GM23338 (cell line): ENCODE results near the gene AKNA. TPM values are rescaled to one million over a fixed set of nuclear protein-coding genes. Genes with fewer than 3 reads are reported as not detected.

ENCODE experiments used
- ATAC-seq: fragments of 200-7000 bp; cut with Tn5 transposase; 3 replicates; pipeline ENCODE4 v1.9.1; 2020
- DNase-seq: peaks from one replicate; pipeline ENCODE4 v3.0.0-alpha.2; 2015; ENCODE audit warnings: low spot score
- H2AFZ ChIP-seq: fragments of 200-600 bp; sonication (generic); 2 replicates; pipeline ENCODE4 v1.8.0; 2016; ENCODE audit warnings: antibody characterized with exemption, mild to moderate bottlenecking, moderate library complexity
- H3F3A ChIP-seq: fragments of 200-600 bp; sonication (generic); replicated peaks from 2 replicates; pipeline ENCODE4 v1.8.0; 2017; ENCODE audit warnings: antibody characterized with exemption, mixed run types, low read depth
- H3K27ac ChIP-seq: fragments of 200-600 bp; sonication (generic); 2 replicates; pipeline ENCODE4 v1.6.1; 2016; ENCODE audit warnings: low read depth
- H3K27me3 ChIP-seq: fragments of 200-600 bp; sonication (generic); 2 replicates; pipeline ENCODE4 v1.8.0; 2016; ENCODE audit warnings: mild to moderate bottlenecking, mixed run types, moderate library complexity; ENCODE audit not compliant: insufficient read depth
- H3K36me3 ChIP-seq: fragments of 200-600 bp; sonication (generic); 2 replicates; pipeline ENCODE4 v1.8.0; 2016; ENCODE audit warnings: mild to moderate bottlenecking; ENCODE audit not compliant: insufficient read depth
- H3K4me1 ChIP-seq: fragments of 200-600 bp; sonication (generic); 2 replicates; pipeline ENCODE4 v1.8.0; 2016; ENCODE audit warnings: mild to moderate bottlenecking, moderate library complexity; ENCODE audit not compliant: insufficient read depth
- H3K4me2 ChIP-seq: fragments of 200-600 bp; sonication (generic); 2 replicates; pipeline ENCODE4 v1.7.1; 2017; ENCODE audit warnings: mixed run types
- H3K4me3 ChIP-seq: fragments of 200-600 bp; sonication (generic); 2 replicates; pipeline ENCODE4 v1.6.1; 2016; ENCODE audit warnings: mixed run types
- H3K79me2 ChIP-seq: fragments of 200-600 bp; sonication (generic); replicated peaks from 2 replicates; pipeline ENCODE4 v1.8.0; 2017; ENCODE audit warnings: mild to moderate bottlenecking; ENCODE audit not compliant: insufficient read depth
- H3K9me2 ChIP-seq: fragments of 200-600 bp; sonication (generic); 2 replicates; pipeline ENCODE4 v1.8.0; 2017; ENCODE audit not compliant: insufficient read depth
- H4K20me1 ChIP-seq: fragments of 200-600 bp; sonication (generic); replicated peaks from 2 replicates; pipeline ENCODE4 v1.8.0; 2017; ENCODE audit warnings: mild to moderate bottlenecking; ENCODE audit not compliant: insufficient read depth
- H3K27ac Mint-ChIP-seq: 2 replicates; pipeline ENCODE4 v1.8.0; 2020; ENCODE audit warnings: inconsistent platforms, mild to moderate bottlenecking, moderate library complexity, mixed read lengths
- H3K27me3 Mint-ChIP-seq: 3 replicates; pipeline ENCODE4 v1.8.0; 2022; ENCODE audit warnings: low read depth, mild to moderate bottlenecking, moderate library complexity, mixed read lengths, inconsistent platforms; ENCODE audit not compliant: insufficient read depth, poor library complexity
- H3K36me3 Mint-ChIP-seq: 3 replicates; pipeline ENCODE4 v1.8.0; 2021; ENCODE audit warnings: low read depth, mild to moderate bottlenecking, inconsistent platforms, moderate library complexity, mixed read lengths
- H3K4me1 Mint-ChIP-seq: 3 replicates; pipeline ENCODE4 v1.8.0; 2020; ENCODE audit warnings: mild to moderate bottlenecking, inconsistent platforms, mixed read lengths
- H3K4me3 Mint-ChIP-seq: 3 replicates; pipeline ENCODE4 v1.8.0; 2021; ENCODE audit warnings: moderate library complexity, mild to moderate bottlenecking, inconsistent platforms, mixed read lengths
- H3K9me3 Mint-ChIP-seq: 3 replicates; pipeline ENCODE4 v1.8.0; 2020; ENCODE audit warnings: moderate library complexity, mild to moderate bottlenecking, inconsistent platforms, mixed read lengths
- EZH2 ChIP-seq: fragments of 200-600 bp; sonication (generic); IDR thresholded peaks from one replicate; pipeline ENCODE4 v1.8.0; 2017; ENCODE audit warnings: antibody characterized with exemption, mild to moderate bottlenecking, low read depth; ENCODE audit not compliant: unreplicated experiment
- JUNB ChIP-seq: IDR thresholded peaks from one replicate; pipeline ENCODE4 v1.6.1; 2016; ENCODE audit warnings: antibody characterized with exemption; ENCODE audit not compliant: unreplicated experiment
- STAT1 ChIP-seq: IDR thresholded peaks from one replicate; pipeline ENCODE4 v1.6.1; 2016; ENCODE audit warnings: antibody characterized with exemption; ENCODE audit not compliant: unreplicated experiment
- ZNF331 ChIP-seq: fragments of 250-450 bp; sonication (Bioruptor Pico); IDR thresholded peaks from 2 replicates; pipeline ENCODE4 v1.5.0; 2020; ENCODE audit warnings: low read depth, mild to moderate bottlenecking, moderate library complexity
- polyA plus RNA-seq: library from polyadenylated mRNA; unstranded; fragments of >200 nt; fragmentation: Nextera tagmentation; extraction: Ambion mirVana; gene quantifications from 2 replicates; pipeline ENCODE4 v1.2.1, GENCODE V29; 2016
- total RNA-seq: library from RNA; depleted of rRNA; stranded (reverse); fragments of >200 nt; shearing (Covaris generic); gene quantifications from 2 replicates; pipeline ENCODE4 v1.2.3, GENCODE V29; 2014
- TF ChIP-seq, protein P1 (sequence below): fragments of 250-450 bp; sonication (Bioruptor Pico); IDR thresholded peaks from 2 replicates; pipeline ENCODE4 v1.5.0; 2020; ENCODE audit warnings: mild to moderate bottlenecking, moderate library complexity

The AKNA gene
- total and polyA plus RNA-seq, 2 experiments from 2014 or later: 9.0 to 28.1 TPM

- peak overlapping the region; percentile 93 for H3K4me2 ChIP-seq
- no peaks in the 10 kb centered on the region for H3K27me3 ChIP-seq
- peak overlapping the region; percentile 93 for H3K4me3 ChIP-seq
- no peaks in the 10 kb centered on the region for H3K9me2 ChIP-seq
- peaks cover 15% of the 10 kb centered on the region for H3F3A ChIP-seq
- DNase-seq (peak; percentile 62), ATAC-seq (peak; percentile 16)
- Mint-ChIP-seq H3K36me3 (peaks cover 20% of the 10 kb centered on the region), H3K4me1 (peaks cover 41% of the 10 kb centered on the region), H3K27ac (peak overlapping the region; percentile 94), H3K9me3 (no peaks in the 10 kb centered on the region), H3K27me3 (peaks cover 16% of the 10 kb centered on the region), H3K4me3 (peak overlapping the region; percentile 94)
- peak overlapping the region; percentile 2; the same call in 1 of the 2 replicates for H3K27ac ChIP-seq
- peaks cover 5% of the 10 kb centered on the region; the same call in 1 of the 2 replicates for H4K20me1 ChIP-seq
- H3K4me1 ChIP-seq: peaks cover 20% of the 10 kb centered on the region; the same call in 1 of the 2 replicates
- H3K36me3 ChIP-seq: no peaks in the 10 kb centered on the region
- no peaks in the 10 kb centered on the region; the same call in 1 of the 2 replicates for H3K79me2 ChIP-seq
- TF ChIP-seq ZNF331 (CRISPR knock-in tag): no peak
- TF ChIP-seq, protein P1, sequence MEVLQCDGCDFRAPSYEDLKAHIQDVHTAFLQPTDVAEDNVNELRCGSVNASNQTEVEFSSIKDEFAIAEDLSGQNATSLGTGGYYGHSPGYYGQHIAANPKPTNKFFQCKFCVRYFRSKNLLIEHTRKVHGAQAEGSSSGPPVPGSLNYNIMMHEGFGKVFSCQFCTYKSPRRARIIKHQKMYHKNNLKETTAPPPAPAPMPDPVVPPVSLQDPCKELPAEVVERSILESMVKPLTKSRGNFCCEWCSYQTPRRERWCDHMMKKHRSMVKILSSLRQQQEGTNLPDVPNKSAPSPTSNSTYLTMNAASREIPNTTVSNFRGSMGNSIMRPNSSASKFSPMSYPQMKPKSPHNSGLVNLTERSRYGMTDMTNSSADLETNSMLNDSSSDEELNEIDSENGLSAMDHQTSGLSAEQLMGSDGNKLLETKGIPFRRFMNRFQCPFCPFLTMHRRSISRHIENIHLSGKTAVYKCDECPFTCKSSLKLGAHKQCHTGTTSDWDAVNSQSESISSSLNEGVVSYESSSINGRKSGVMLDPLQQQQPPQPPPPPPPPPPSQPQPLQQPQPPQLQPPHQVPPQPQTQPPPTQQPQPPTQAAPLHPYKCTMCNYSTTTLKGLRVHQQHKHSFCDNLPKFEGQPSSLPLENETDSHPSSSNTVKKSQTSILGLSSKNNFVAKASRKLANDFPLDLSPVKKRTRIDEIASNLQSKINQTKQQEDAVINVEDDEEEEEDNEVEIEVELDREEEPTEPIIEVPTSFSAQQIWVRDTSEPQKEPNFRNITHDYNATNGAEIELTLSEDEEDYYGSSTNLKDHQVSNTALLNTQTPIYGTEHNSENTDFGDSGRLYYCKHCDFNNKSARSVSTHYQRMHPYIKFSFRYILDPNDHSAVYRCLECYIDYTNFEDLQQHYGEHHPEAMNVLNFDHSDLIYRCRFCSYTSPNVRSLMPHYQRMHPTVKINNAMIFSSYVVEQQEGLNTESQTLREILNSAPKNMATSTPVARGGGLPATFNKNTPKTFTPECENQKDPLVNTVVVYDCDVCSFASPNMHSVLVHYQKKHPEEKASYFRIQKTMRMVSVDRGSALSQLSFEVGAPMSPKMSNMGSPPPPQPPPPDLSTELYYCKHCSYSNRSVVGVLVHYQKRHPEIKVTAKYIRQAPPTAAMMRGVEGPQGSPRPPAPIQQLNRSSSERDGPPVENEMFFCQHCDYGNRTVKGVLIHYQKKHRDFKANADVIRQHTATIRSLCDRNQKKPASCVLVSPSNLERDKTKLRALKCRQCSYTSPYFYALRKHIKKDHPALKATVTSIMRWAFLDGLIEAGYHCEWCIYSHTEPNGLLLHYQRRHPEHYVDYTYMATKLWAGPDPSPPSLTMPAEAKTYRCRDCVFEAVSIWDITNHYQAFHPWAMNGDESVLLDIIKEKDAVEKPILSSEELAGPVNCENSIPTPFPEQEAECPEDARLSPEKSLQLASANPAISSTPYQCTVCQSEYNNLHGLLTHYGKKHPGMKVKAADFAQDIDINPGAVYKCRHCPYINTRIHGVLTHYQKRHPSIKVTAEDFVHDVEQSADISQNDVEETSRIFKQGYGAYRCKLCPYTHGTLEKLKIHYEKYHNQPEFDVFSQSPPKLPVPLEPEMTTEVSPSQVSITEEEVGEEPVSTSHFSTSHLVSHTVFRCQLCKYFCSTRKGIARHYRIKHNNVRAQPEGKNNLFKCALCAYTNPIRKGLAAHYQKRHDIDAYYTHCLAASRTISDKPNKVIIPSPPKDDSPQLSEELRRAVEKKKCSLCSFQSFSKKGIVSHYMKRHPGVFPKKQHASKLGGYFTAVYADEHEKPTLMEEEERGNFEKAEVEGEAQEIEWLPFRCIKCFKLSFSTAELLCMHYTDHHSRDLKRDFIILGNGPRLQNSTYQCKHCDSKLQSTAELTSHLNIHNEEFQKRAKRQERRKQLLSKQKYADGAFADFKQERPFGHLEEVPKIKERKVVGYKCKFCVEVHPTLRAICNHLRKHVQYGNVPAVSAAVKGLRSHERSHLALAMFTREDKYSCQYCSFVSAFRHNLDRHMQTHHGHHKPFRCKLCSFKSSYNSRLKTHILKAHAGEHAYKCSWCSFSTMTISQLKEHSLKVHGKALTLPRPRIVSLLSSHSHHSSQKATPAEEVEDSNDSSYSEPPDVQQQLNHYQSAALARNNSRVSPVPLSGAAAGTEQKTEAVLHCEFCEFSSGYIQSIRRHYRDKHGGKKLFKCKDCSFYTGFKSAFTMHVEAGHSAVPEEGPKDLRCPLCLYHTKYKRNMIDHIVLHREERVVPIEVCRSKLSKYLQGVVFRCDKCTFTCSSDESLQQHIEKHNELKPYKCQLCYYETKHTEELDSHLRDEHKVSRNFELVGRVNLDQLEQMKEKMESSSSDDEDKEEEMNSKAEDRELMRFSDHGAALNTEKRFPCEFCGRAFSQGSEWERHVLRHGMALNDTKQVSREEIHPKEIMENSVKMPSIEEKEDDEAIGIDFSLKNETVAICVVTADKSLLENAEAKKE (CRISPR knock-in tag): no peak
- no peak for TF ChIP-seq STAT1
- TF ChIP-seq JUNB: no peak
- TF ChIP-seq EZH2: no peak
- H2AFZ ChIP-seq: 0 out of 2 replicates have a peak overlapping the region, but pooled peaks have one; percentile 63
These were observed 9.6 kb upstream of the AKNA start for GRCh38 chr9:114397219-114397847.
